CD4-positive, alpha-beta T cell (primary cell): Measurements from ENCODE around the gene RILPL2. TPM values are rescaled to one million over a fixed set of nuclear protein-coding genes. Genes with fewer than 3 reads are reported as not detected.

Source experiments
- ATAC-seq: fragments of 200-7000 bp; cut with Tn5 transposase; one replicate; pipeline ENCODE4 v1.10.0; 2022; ENCODE audit warnings: mild to moderate bottlenecking; ENCODE audit not compliant: poor library complexity
- CTCF ChIA-PET: fragments of 350-600 bp; sonication (Branson Sonifier 250); formaldehyde crosslinking; loops from one replicate; lab custom pipeline; 2021; ENCODE audit warnings: antibody characterized with exemption, inconsistent platforms; lab: Charles Lee
- POLR2A ChIA-PET: fragments of 350-600 bp; sonication (Branson Sonifier 250); formaldehyde crosslinking; loops from one replicate; lab custom pipeline; 2021; ENCODE audit warnings: antibody characterized with exemption, inconsistent platforms; lab: Charles Lee
- DNase-seq, 14 experiments: peaks; one replicate each; pipeline ENCODE4 v3.0.0-alpha.2; 2013 to 2020; ENCODE audit warnings: mixed read lengths in 2 of 14
- H3K27ac ChIP-seq, 2 donors: one replicate each; pipeline versions ENCODE4 v1.5.1 to v1.7.0; 2013; ENCODE audit warnings: low read length in 2 of 2, low read depth in 1 of 2, mild to moderate bottlenecking in 1 of 2
- H3K27me3 ChIP-seq, 2 experiments: 1 replicate in 1 of 2; 2 replicates in 1 of 2; pipeline versions ENCODE4 v1.6.1 to v1.7.0; 2013; ENCODE audit warnings: low read length in 2 of 2, control low read depth in 1 of 2, mild to moderate bottlenecking in 1 of 2, moderate library complexity in 1 of 2; ENCODE audit not compliant: insufficient read depth in 2 of 2, control insufficient read depth in 1 of 2
- H3K36me3 ChIP-seq: one replicate; pipeline ENCODE4 v1.6.1; 2013; ENCODE audit warnings: low read length, control low read depth; ENCODE audit not compliant: insufficient read depth
- H3K4me1 ChIP-seq: one replicate; pipeline ENCODE4 v1.6.1; 2013; ENCODE audit warnings: low read length, control low read depth; ENCODE audit not compliant: insufficient read depth
- H3K4me3 ChIP-seq: one replicate; pipeline ENCODE4 v1.5.1; 2013; ENCODE audit warnings: mild to moderate bottlenecking, low read length, moderate library complexity
- H3K9me3 ChIP-seq, 2 experiments: 1 replicate in 1 of 2; 2 replicates in 1 of 2; pipeline versions ENCODE4 v1.6.1 to v1.7.0; 2013; ENCODE audit warnings: low read length in 2 of 2, mild to moderate bottlenecking in 2 of 2, control low read depth in 1 of 2, moderate library complexity in 1 of 2; ENCODE audit not compliant: control insufficient read depth in 1 of 2, insufficient read depth in 1 of 2
- H3K27ac Mint-ChIP-seq: one replicate; pipeline ENCODE4 v1.8.0; 2020; ENCODE audit warnings: mixed read lengths
- H3K27me3 Mint-ChIP-seq: one replicate; pipeline ENCODE4 v1.8.0; 2021; ENCODE audit warnings: mixed read lengths
- H3K36me3 Mint-ChIP-seq: one replicate; pipeline ENCODE4 v1.8.0; 2021; ENCODE audit warnings: low read depth, mixed read lengths
- H3K4me1 Mint-ChIP-seq: one replicate; pipeline ENCODE4 v1.8.0; 2021; ENCODE audit warnings: low read depth, mixed read lengths
- H3K4me3 Mint-ChIP-seq: one replicate; pipeline ENCODE4 v1.8.0; 2020; ENCODE audit warnings: mild to moderate bottlenecking, mixed read lengths
- H3K9me3 Mint-ChIP-seq: one replicate; pipeline ENCODE4 v1.8.0; 2020; ENCODE audit warnings: mixed read lengths
- intact Hi-C, 2 experiments: fragments of 100-400 bp; cut with DNase I in 1 of 2; cut with micrococcal nuclease in 1 of 2; formaldehyde crosslinking; loops; one replicate each; pipeline versions ENCODE4 v1.15.1 to v1.9.0; 2023 to 2025; cut with DNase I, micrococcal nuclease
- total RNA-seq, 174 experiments: library from RNA in 2 of 174; stranded (reverse) in 2 of 174; gene quantifications; one replicate each; pipeline ENCODE4 v1.2.3 and lab custom pipeline; 2021 to 2026
- TF ChIP-seq, protein P1 (sequence below): fragments of 200-600 bp; IDR thresholded peaks from one replicate; pipeline ENCODE4 v1.8.0; 2022; ENCODE audit warnings: antibody characterized with exemption, mild to moderate bottlenecking

The RILPL2 gene
- total RNA-seq, 2 experiments from 2014 or later = 4.9 to 5.5 TPM

GRCh38 chr12:123367511-123367910 lies 69.0 kb downstream of the RILPL2 start:
- Histone ChIP-seq H3K4me3 (no peak overlapping the region), H3K9me3 (no peaks in the 10 kb centered on the region), H3K27ac (no peak overlapping the region), H3K36me3 (no peaks in the 10 kb centered on the region), H3K4me1 (peaks cover 27% of the 10 kb centered on the region), H3K27me3 (no peaks in the 10 kb centered on the region)
- POLR2A ChIA-PET = interaction anchor here (1.4 kb wide), 1 partner anchor 16 kb away, joined by 7 read pairs; the partner anchor contains the start of gene KMT5A
- no peaks in the 10 kb centered on the region for H3K27me3 Mint-ChIP-seq
- intact Hi-C loops = loop anchor here in 1 of 2 experiments (10.0 kb wide), 1 partner anchor 347 kb away; the partner anchor contains the start of gene ATP6V0A2
- H3K9me3 Mint-ChIP-seq = no peaks in the 10 kb centered on the region
- ATAC-seq (no peak), DNase-seq (no peak)
- H3K27ac Mint-ChIP-seq = peak overlapping the region; percentile 30
- H3K4me1 Mint-ChIP-seq = peaks cover 24% of the 10 kb centered on the region
- CTCF ChIA-PET = no interaction called here
- TF ChIP-seq, protein P1, sequence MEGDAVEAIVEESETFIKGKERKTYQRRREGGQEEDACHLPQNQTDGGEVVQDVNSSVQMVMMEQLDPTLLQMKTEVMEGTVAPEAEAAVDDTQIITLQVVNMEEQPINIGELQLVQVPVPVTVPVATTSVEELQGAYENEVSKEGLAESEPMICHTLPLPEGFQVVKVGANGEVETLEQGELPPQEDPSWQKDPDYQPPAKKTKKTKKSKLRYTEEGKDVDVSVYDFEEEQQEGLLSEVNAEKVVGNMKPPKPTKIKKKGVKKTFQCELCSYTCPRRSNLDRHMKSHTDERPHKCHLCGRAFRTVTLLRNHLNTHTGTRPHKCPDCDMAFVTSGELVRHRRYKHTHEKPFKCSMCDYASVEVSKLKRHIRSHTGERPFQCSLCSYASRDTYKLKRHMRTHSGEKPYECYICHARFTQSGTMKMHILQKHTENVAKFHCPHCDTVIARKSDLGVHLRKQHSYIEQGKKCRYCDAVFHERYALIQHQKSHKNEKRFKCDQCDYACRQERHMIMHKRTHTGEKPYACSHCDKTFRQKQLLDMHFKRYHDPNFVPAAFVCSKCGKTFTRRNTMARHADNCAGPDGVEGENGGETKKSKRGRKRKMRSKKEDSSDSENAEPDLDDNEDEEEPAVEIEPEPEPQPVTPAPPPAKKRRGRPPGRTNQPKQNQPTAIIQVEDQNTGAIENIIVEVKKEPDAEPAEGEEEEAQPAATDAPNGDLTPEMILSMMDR = no peak
- no peak overlapping the region for H3K4me3 Mint-ChIP-seq
- peaks cover 20% of the 10 kb centered on the region for H3K36me3 Mint-ChIP-seq

Other genes with a start within 250 kb of the RILPL2 start
- 10 to 100 TPM; 80.9 to 84.5 TPM for gene MPHOSPH9, start 203.5 kb downstream of the RILPL2 start, total RNA-seq
- gene MTRFR, start 203.2 kb downstream of the RILPL2 start, total RNA-seq = 10 to 100 TPM; 43.2 to 44.5 TPM
- 1 to 10 TPM; 2.9 to 3.5 TPM for gene CDK2AP1, start 164.8 kb downstream of the RILPL2 start, total RNA-seq
- 10 to 100 TPM; 21.3 to 21.9 TPM for gene SBNO1, start 71.8 kb downstream of the RILPL2 start, total RNA-seq
- gene KMT5A, start 52.6 kb downstream of the RILPL2 start, total RNA-seq = 10 to 100 TPM; 28.3 to 30.9 TPM
- 10 to 100 TPM; 26.2 to 28.6 TPM for gene SNRNP35, start 21.5 kb upstream of the RILPL2 start, total RNA-seq
- gene RILPL1, start 97.0 kb upstream of the RILPL2 start, total RNA-seq = 1 to 10 TPM; 3.3 to 3.4 TPM
- gene TMED2, start 147.9 kb upstream of the RILPL2 start, total RNA-seq = 10 to 100 TPM; 90.8 to 94.8 TPM
- gene DDX55, start 165.4 kb upstream of the RILPL2 start, total RNA-seq = 10 to 100 TPM; 33.3 to 37.1 TPM
- 10 to 100 TPM; 36.0 to 37.3 TPM for gene EIF2B1, start 197.0 kb upstream of the RILPL2 start, total RNA-seq
- gene GTF2H3, start 197.1 kb upstream of the RILPL2 start, total RNA-seq = 10 to 100 TPM; 12.3 to 12.9 TPM
- 1 to 10 TPM; 3.2 to 3.5 TPM for gene TCTN2, start 234.4 kb upstream of the RILPL2 start, total RNA-seq